22Rv1 (cell line): ENCODE measurements around the gene ABCD1.

Experiments
- ZFX ChIP-seq: fragments of 450-650 bp; IDR thresholded peaks from 2 replicates; pipeline ENCODE4 v1.6.1; 2017; ENCODE audit warnings: antibody characterized with exemption, borderline replicate concordance
- TF ChIP-seq, protein P1 (sequence below): fragments of 450-650 bp; IDR thresholded peaks from 2 replicates; pipeline ENCODE4 v1.5.1; 2017; ENCODE audit warnings: mild to moderate bottlenecking

DNA sequence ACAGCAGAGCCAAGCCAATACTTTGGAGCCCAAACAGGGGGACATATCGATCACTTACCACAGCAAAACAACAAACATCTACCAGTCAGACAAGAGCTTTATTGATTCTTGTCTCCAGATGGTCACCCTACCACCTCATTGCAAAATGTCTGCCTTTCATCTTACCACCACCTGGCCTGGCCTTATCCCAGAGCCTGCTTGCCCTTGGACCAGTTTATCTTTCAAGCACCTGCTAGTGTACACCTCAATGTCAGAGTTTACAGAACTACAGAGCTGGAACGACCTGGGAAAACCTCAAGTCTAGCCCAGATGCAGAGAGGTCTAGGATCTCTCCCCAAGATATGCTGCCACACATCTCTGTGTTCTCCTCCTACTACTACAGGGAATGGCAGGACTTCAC, 5.0 kb upstream of the ABCD1 start:
- TF ChIP-seq, protein P1, sequence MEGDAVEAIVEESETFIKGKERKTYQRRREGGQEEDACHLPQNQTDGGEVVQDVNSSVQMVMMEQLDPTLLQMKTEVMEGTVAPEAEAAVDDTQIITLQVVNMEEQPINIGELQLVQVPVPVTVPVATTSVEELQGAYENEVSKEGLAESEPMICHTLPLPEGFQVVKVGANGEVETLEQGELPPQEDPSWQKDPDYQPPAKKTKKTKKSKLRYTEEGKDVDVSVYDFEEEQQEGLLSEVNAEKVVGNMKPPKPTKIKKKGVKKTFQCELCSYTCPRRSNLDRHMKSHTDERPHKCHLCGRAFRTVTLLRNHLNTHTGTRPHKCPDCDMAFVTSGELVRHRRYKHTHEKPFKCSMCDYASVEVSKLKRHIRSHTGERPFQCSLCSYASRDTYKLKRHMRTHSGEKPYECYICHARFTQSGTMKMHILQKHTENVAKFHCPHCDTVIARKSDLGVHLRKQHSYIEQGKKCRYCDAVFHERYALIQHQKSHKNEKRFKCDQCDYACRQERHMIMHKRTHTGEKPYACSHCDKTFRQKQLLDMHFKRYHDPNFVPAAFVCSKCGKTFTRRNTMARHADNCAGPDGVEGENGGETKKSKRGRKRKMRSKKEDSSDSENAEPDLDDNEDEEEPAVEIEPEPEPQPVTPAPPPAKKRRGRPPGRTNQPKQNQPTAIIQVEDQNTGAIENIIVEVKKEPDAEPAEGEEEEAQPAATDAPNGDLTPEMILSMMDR, result no peak
- TF ChIP-seq ZFX, result no peak
